Measurements from ENCODE around the gene SRP68.

The SRP68 gene

DNA sequence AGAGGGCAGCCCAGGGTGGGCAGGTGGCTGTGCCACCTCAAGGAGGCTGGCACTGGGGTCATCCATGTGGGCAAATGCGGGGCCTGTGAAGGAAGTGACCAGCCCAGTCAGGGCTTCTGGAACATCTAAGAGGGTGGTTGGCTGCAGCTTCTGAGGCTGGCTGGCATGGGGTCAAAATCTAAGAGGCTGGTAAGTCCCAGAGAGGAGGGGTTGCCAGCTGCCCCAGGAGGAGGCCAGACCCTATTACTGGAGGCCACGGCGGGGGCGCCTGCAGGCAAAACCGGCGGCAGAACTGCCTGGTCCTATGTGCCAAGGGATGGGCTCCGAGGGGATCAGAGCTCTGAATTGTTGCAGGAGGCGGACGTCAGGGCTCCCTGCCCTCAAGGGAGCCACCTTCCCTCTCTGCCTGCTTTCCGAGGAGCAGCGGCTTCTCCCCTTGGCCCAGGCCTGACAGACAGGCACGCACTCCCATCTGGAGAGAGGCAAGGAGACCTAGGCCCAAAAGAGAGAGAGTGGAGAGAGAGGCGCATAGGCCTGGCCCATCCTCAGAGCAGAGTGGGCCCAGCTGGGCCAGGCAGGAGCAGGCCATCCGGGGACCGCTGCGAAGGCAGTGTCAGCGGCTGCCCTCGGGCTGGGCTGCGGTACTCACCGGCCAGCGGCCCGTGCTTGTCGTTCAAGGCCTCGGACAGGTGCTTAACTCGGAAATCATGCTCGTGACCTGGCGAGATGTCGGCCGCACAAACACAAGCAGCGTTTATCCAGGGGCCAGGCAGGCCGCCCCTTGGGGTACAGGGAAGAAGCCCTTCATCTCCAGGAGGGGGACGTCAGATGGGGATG lies 17.6 kb upstream of the SRP68 start:
- no peak for DNase-seq

DNA sequence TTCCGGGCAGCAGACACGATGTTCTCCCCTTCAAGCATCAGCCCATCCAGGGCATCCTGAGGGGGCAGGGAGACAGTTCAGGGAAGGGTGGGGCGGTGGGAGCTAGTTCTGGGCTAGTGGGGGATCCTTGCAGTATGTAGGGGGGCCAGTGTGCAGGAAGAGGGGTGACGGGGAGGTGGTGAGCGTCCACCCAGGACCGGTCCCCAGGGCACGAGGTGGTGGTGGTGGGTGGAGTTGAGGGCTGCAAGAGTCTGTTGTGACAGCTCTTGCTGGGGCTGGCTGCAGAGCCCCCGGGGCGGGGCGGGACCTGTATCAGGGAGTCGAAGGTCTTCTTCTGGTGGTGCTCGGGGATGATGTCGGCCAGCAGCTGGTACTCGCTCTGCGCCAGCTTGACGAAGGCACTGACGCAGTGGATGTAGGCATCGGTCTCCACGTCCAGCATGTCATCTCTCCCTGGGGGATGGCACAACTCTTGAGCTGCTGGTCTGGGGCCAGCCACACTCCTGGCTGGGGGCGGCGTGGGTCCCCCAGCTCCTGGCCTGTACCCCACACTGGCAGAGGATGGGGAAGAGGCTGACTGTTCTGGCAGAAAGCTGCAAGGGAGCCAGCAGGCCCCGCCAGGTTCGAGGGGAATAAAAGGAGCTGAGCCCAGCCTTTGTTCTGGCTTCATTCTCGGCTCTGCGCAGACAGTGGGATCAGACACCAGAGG lies 16.7 kb upstream of the SRP68 start:
- DNase-seq: no peak

DNA sequence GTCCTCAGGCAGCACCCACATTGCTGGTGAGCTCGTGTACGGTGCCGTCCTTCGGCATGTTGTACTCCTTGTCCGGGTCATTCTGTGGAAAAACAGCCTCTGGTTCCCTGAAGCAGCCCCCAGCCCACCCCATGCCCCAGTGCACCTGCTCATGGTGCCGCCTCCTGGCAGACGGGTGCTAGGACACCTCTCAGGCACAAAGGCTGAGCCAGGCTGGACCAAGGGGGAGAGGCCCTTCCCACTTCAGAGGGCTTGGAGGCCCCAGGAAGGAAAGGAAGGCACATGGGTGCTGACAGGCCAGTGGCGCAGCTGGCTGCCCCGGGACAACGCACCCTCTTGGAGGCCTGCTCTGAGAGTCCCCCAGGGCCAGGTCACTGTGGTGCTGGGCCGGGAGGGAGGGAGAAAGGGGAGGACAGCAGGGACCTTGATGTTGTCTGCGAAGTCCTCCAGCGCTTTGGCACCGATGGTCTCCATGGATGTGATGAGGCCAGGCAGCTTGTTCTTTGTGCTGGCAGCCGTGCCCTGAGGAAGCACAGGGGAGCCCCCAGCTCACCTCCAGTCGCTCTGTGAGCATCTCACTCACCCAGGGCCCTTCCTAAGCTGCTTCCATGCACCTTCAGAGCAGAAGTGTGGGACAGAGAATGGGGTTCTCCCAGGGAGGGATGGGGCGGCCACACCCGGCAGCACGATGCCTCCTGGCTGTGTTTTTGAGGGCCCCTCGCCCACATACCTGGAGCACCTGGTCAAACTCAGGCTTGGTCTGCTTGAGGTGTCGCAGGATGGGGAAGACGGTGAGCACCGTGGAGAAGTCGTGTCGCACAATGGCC lies 15.9 kb upstream of the SRP68 start:
- no peak for DNase-seq

DNA sequence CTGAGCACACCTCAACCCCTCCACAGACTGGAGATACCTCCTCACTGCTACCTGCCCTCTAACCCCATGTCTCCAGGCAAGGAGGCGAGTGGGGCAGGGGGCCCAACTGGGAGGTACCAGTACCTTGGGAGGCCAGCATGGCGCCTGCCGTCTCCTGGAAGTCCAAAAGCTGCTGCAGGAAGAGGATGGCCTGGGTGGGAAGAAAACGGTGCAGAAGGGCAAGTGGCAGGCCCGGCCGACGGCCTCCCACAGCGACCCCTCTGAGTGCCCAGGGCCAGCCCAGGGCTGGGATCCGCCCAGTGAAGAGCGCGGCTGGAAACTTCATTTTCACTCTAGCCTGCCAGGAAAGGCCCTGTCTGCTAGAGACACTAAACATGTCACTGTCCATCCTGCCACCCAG lies 15.2 kb upstream of the SRP68 start:
- DNase-seq: no peak

DNA sequence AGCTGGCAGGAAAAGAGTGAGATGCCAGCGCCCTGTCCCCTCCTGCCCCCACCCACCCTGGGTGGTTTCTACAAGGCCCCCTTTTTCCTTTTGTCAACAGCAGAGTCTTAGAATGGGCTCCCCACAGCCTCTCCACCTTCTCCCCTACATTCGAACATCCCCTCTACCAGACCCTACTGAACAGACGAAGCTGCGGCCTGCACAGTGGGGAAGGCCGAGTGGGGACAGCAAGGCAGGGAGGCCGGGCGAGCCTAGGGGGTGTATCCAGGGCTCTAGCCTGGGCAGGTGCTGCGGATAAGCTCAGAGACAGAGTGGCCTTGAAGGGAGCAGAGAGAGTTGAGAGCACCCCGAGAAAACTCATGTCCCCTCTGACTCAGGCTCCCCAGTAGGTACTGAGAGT lies 14.1 kb upstream of the SRP68 start:
- DNase-seq: no peak

DNA sequence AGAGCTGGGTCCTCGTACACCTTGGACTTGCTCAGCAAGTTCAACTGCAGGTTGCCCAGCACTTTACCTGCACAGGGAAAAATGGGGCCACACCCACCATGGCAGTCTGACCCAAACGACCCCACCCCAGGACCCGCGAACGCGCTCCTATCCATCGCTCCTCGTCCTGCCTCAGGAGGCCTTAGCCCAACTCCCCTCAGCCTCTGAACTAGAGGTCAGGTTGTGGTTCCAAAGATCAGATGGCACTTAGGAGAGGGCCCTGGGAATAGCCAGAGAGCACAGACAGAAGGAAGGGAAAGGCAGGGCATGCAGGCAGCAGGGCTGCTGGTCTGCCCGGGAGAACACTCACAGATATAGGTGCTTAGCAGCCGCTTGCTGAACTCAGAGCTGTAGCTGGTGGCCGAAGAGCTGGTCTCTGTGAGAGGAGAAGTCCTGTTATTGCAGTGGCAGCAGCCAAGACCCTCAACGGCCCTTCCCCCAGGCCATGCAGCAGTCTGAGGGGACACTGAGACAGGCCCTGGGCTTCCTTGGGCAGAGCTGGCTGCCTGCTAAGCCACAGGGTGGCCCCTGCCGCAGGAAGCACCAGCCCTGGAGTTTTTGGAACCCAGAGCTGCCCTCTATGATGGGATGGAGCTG lies 13.5 kb upstream of the SRP68 start:
- DNase-seq: no peak

DNA sequence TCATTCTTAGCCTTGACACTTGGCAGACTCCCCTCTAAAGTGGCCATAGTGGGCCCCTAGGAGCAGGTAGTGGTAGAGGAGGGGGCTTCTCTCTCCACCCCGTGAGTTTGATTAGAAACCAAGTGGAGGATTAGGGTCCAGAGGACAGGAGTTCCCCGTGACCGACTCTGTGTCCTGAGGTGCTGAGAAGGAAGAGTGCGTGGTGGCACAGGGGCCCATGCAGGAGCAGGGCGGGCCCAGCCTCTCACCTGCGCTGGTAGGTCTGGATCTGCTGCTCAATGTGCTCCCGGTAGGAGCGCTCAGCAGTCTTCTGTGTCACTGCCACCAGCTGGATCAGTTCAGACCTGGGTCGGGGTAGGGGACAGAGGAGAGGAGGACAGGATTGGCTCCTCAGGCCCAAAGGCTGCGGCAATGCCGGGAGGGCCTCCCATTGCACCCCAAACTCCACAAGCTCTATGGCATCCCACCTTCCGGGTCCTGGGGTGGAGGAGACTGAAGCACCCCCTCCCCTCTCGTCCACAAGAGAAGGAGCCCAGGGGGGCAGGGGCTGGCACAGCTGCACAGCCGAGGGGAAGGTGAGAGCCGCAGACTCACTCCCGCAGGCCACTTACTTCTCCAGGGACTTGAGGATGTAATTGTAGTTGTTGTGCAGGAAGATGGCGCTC lies 12.9 kb upstream of the SRP68 start:
- no peak for DNase-seq

DNA sequence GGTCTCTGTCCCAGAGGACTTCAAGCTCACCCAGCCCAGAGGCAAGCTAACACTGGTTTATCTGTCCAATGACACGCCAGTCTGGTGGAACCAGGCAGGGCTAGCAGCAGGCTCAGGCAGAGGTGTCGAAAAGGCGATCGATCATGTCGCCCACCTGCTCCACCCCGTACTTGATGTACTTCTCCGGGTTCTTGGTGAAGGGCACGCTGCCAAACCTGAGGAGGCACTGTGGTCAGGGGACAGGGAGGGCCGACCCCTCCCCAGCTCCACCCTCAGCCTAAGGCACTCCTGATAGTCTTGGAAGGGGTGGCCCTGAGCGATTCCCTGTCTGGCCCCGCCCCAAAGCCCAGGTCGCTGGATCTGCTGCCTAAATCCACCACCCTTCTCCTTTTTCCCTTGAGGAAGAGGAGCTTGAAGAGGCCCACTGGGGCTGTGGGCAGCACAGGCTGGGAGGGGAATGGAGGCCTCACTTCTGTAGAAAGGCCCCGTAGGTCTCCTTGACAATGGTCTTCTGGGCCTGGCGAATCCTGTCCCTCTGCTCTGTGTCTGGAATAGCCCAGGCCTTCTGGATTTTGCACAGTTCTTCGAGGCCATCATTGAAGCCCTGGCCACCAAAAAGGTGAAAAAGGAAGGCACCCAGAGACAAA lies 11.3 kb upstream of the SRP68 start:
- no peak for DNase-seq

DNA sequence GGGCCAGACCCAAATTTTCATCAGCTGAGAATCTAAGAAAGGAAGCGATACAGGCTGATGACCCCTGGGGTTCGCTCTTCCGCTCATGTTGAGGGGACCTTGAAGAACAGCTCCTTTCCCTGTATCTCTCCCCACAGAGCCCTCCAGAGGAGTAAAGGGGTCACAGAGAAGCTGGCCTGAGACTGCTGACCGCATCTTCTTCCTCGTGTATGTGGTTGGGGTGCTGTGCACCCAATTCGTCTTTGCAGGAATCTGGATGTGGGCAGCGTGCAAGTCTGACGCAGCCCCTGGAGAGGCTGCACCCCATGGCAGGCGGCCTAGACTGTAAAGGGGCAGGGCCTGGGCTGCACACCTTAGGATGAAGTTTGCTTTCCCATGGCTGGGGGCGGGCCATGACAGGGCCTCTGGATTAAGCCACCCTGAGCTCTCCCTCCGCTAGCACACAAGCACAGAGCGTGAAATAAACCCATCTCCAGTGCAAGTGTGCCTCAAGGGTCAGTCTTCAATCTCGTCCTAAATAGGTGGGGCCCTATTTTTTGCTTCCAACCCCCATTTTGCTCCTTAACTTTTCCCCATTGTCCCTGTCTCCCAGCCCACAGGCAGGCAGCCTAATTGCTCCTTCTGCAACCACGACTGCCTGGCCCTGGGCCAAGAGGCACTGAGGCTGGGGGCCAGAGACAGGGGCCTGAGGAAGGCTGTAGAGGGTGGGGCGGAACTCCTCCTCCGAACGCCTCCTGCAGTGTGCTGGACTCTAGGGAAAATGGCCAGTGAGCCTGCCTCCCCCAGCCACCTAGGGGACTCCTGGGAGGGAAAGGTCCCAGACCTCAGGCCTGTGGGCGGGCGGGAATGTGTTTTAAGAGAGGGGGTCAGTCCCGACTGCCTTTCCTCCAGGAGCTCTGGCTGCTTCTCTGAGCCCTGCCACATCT lies 10.3 kb upstream of the SRP68 start:
- no peak for DNase-seq

DNA sequence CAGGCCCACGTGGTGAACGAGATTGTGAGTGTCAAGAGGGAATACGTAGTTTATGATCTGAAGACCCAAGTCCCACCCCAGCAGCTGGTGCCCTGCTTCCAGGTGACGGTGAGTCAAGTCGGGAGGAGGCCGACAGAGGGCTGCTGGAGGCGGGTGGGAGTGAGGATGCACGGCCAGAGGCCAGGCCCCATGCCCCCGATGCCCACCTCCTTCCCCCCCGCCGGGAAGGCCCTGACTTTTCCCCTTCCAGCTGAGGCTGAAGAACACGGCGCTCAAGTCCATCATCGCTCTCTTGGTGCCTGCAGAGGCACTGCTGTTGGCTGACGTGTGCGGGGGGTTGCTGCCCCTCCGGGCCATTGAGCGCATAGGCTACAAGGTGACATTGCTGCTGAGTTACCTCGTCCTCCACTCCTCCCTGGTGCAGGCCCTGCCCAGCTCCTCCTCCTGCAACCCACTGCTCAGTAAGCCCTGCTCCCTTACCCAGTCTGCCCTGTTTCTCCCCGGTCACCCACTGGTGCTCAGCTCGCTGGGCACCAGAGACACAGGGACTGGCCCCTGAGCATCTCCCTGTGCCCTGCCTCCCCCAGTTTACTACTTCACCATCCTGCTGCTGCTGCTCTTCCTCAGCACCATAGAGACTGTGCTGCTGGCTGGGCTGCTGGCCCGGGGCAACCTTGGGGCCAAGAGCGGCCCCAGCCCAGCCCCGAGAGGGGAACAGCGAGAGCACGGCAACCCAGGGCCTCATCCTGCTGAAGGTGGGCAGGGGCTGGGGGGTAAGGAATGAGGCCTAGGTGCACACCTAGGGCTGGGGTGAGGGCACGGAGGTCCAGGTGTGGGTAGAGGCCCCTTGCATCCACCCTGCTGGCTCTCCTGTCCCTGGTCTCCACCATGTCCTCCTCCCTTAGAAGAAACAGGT lies 9.2 kb upstream of the SRP68 start:
- DNase-seq: no peak

DNA sequence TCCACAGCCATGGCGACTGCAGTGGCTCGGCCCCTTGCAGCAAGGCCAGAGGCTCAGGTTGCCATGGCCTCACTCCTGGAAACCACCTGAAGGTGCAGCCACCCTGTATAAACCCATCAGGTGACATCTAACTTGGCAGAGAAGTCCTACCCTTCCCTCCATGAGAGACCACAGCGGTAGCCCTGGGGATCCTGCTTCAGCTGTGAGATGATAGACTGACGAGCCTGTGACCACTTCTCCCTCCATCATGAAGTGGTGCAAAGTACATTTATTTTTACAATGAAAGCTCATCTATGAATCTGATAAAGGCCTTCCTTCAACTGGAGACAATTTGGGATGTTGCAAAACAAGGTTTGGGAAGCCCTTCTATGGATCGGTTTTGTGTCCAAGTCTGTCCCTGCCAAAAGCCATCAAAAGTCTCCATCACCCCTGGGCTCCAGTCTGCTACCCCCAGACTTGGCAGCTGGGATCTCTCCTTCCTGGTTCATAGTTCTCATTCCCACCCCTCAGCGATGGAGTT lies 8.5 kb upstream of the SRP68 start:
- no peak for DNase-seq

DNA sequence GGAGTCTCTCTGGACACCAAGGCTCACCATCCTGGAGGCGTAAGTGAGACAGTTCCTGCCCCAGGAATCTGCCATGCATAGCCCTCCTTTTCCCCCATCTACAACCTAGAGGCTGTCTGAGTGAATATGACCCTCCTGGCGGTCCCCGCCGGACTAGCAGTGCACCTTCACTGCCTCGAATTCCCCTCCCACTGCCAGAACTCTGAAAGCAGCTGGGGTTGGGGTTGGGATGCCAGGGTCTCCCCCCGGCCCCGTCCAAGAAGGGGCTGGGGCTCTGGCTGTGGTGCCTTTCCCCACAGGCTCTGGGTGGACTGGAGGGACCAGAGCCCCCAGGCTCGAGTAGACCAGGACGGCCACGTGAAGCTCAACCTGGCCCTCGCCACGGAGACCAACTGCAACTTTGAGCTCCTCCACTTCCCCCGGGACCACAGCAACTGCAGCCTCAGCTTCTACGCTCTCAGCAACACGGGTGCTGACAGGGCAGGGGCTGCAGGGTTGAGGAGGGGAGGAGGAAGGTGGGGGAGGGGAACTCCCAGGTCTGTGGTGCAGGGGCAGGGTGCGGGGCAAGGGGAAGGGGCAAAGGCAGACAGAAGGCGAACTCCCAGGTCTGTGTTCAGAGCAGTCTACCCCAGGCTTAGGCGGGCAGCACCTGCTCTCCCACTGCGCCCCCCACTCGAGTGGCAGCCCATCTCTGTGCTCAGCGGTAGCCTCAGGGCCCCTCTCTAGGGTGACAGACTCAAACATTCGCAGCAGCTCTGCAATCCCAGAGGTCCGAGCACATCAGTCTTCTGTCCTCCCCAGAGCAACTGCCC lies 7.8 kb upstream of the SRP68 start:
- DNase-seq: no peak

DNA sequence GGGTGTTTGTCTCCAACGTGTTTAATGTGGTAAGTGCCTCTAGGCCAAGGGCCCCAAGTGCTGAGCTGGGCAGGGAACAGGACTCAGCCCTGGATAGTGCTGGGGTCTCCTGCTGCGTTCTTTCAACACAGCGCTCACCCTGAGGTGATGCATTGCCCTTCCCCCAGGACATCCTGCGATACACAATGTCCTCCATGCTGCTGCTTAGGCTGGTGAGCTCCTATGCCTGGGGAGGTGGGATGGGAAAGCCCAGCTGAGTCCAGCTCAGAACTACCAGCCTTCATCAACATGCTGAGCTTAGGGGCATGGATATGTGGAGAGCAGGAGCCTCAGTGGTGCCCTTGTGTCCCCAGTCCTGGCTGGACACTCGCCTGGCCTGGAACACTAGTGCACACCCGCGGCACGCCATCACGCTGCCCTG lies 7.2 kb upstream of the SRP68 start:
- DNase-seq: no peak

DNA sequence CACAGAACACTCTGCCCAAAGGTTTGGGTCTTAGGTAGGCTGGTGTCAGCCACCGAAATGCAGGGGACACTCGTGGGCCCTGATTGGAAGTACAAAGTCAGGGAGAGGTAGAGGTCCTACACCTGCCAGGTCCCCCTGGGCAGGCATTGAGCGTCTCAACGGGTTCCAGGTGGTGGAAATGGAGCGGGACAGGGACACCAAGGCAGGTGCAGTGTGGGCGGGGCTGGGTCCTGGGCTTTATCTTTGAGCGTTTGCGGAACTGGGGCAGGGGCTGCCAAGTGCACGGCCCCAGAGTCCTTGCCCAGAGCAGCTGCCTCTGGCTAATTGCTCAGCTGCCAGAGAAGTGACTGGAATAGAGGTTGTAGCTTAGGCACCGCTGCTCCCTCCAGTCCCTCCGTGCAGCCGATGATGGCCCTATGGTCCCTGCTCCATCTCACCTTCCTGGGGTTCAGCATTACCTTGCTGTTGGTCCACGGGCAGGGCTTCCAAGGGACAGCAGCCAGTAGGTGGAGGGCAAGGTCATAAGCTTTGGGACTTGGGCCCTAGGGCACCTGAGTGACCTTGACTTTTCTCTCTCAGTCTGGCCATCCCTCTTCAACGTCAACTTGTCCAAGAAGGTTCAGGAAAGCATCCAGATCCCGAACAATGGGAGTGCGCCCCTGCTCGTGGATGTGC lies 6.7 kb upstream of the SRP68 start, which contains the start of gene ZACN:
Gene ZACN, plus strand, starts transcription at position 323 of the 675 bp plus-strand sequence. Its CDS starts 83 bp downstream, at position 406.
- no peak for DNase-seq

DNA sequence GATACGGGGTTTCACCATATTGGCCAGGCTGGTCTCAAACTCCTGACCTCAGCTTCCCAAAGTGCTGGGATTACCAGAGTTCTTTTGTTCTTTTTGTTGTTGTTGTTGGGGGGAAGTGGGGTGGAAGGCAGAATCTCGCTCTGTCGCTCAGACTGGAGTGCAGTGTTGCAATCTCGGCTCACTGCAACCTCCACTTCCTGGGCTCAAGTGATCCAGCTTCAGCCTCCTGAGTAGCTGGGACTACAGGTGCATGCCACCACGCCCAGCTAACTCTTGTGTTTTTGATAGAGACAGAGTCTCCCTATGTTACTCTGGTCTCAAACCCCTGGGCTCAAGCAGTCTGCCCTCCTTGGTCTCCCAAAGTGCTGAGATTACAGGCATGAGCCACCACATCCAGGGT lies 6.1 kb upstream of the SRP68 start:
- DNase-seq: peak in 1 of 4 experiments; percentile 37

DNA sequence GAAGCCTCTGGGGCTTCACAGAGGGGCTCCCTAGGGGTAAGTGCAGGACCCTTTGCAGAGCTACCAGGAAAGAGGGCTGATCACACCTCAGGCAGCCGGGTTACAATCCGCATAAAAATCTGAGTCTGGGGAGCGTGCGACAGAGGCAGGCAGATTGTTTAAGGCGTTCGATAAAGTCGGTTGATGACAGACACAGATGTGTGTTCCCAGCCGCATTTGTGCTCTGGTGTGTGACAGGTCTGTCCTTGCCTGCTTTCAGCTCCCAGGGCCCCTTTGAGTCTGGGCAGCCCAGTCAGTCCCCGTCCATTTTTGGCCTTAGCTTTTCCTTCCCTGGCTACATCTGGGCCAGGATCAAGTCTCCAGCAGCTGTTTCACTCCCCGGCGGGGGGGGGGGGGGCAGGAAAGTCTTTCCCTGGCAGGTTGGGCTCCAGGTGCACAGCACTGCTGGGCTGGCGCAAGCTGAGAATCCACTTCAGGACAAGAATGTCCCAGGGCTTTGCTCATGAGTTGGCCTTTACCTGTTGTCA lies 5.3 kb upstream of the SRP68 start:
- DNase-seq: no peak
